Keratinocyte (primary cell): Measurements from ENCODE around the gene MVB12B. TPM values are rescaled to one million over a fixed set of nuclear protein-coding genes. Genes with fewer than 3 reads are reported as not detected.

Experiments used
- DNase-seq: peaks from one replicate; pipeline ENCODE4 v3.0.0-alpha.2; 2011; ENCODE audit warnings: low read depth, missing footprints, low spot score
- FAIRE-seq: peaks from 2 replicates; lab custom pipeline; 2011; peaks lifted over from hg19 to GRCh38; lab: Jason Lieb, UNC
- H2AFZ ChIP-seq: 2 replicates; pipeline ENCODE4 v1.6.0; 2012; ENCODE audit warnings: low read length, control low read depth, inconsistent platforms; ENCODE audit not compliant: control insufficient read depth
- H3K27ac ChIP-seq: 2 replicates; pipeline ENCODE4 v1.5.1; 2011; ENCODE audit warnings: low read length; ENCODE audit not compliant: control insufficient read depth, insufficient read depth
- H3K27me3 ChIP-seq: 3 replicates; pipeline ENCODE4 v1.6.0; 2011; ENCODE audit warnings: low read length; ENCODE audit not compliant: control insufficient read depth, insufficient read depth; ENCODE audit errors: extremely low read depth
- H3K36me3 ChIP-seq, 2 experiments: 2 replicates in 1 of 2; 3 replicates in 1 of 2; pipeline ENCODE4 v1.5.1; 2011; ENCODE audit warnings: low read length in 2 of 2, mild to moderate bottlenecking in 1 of 2; ENCODE audit not compliant: control insufficient read depth in 2 of 2, insufficient read depth in 2 of 2; ENCODE audit errors: extremely low read depth in 1 of 2
- H3K4me1 ChIP-seq: 3 replicates; pipeline ENCODE4 v1.5.1; 2011; ENCODE audit warnings: low read length; ENCODE audit not compliant: control insufficient read depth, insufficient read depth; ENCODE audit errors: extremely low read depth
- H3K4me2 ChIP-seq: 3 replicates; pipeline ENCODE4 v1.6.0; 2011; ENCODE audit warnings: low read depth, low read length; ENCODE audit not compliant: control insufficient read depth, insufficient read depth; ENCODE audit errors: extremely low read depth
- H3K4me3 ChIP-seq, 3 experiments: fragments of 200-600 bp in 1 of 3; sonication (generic) in 1 of 3; 2 replicates in 2 of 3; 3 replicates in 1 of 3; pipeline ENCODE4 v1.5.1; 2011 to 2016; ENCODE audit warnings: low read length in 3 of 3, mild to moderate bottlenecking in 3 of 3, control low read depth in 2 of 3, inconsistent platforms in 1 of 3, low read depth in 1 of 3, mixed read lengths in 1 of 3, mixed run types in 1 of 3, moderate library complexity in 1 of 3; ENCODE audit not compliant: control insufficient read depth in 2 of 3, insufficient read depth in 2 of 3; ENCODE audit errors: extremely low read depth in 1 of 3
- H3K79me2 ChIP-seq: 2 replicates; pipeline ENCODE4 v1.6.0; 2012; ENCODE audit warnings: low read length; ENCODE audit not compliant: control insufficient read depth, insufficient read depth
- H3K9ac ChIP-seq: 3 replicates; pipeline ENCODE4 v1.6.0; 2011; ENCODE audit warnings: low read length; ENCODE audit not compliant: control insufficient read depth, insufficient read depth; ENCODE audit errors: extremely low read depth
- H3K9me1 ChIP-seq: 3 replicates; pipeline ENCODE4 v1.6.0; 2011; ENCODE audit warnings: low read length; ENCODE audit not compliant: control insufficient read depth, insufficient read depth; ENCODE audit errors: extremely low read depth
- H3K9me3 ChIP-seq: 2 replicates; pipeline ENCODE4 v1.5.1; 2012; ENCODE audit warnings: low read depth, low read length; ENCODE audit not compliant: control insufficient read depth
- H4K20me1 ChIP-seq: 3 replicates; pipeline ENCODE4 v1.6.0; 2011; ENCODE audit warnings: low read length; ENCODE audit not compliant: control insufficient read depth, insufficient read depth; ENCODE audit errors: extremely low read depth
- CTCF ChIP-seq, 3 experiments: IDR thresholded peaks in 1 of 3; conservative IDR thresholded peaks in 1 of 3; optimal IDR thresholded peaks in 1 of 3; 2 replicates in 2 of 3; 3 replicates in 1 of 3; pipeline versions ENCODE3 to v1.5.1; 2011; ENCODE audit warnings: low read length in 3 of 3, mild to moderate bottlenecking in 3 of 3, moderate library complexity in 2 of 3, control low read depth in 1 of 3, inconsistent platforms in 1 of 3; ENCODE audit not compliant: insufficient read depth in 2 of 3; ENCODE audit errors: extremely low read depth in 1 of 3
- EZH2 ChIP-seq: IDR thresholded peaks from one replicate; pipeline ENCODE4 v1.6.1; 2012; ENCODE audit warnings: inconsistent platforms, mild to moderate bottlenecking, low read length, moderate library complexity
- dilution Hi-C: fragments of 300-500 bp; cut with MboI; formaldehyde crosslinking; loops from one replicate; pipeline ENCODE4 v1.7.0; 2020; ENCODE audit warnings: low sequenced_read_pairs; ENCODE audit not compliant: extremely low pct_ligation_motif_present
- polyA plus RNA-seq, 5 experiments: library from polyadenylated mRNA; depleted of rRNA in 3 of 5; stranded (reverse) in 3 of 5; stranded (forward) in 1 of 5; unstranded in 1 of 5; fragments of >200 nt; gene quantifications; 1 replicate in 1 of 5; 2 replicates in 3 of 5; 3 replicates in 1 of 5; pipeline versions ENCODE4 v1.2.1 to v1.2.3, GENCODE V29; 2011 to 2012; ENCODE audit warnings: missing spikeins in 2 of 5, low read depth in 1 of 5, low replicate concordance in 1 of 5

Gene MVB12B
- polyA plus RNA-seq, 1 donor (not counting 4 experiments of a cell fraction or from before 2014, with no cell fraction given) = 1.2 TPM

- H3K4me1 ChIP-seq = peaks cover 15% of the 10 kb centered on the region
- H3K27ac ChIP-seq = no peak overlapping the region
- dilution Hi-C loops = no loop called here
- no peaks in the 10 kb centered on the region for H3K27me3 ChIP-seq
- no peak overlapping the region for H3K4me2 ChIP-seq
- H4K20me1 ChIP-seq = no peaks in the 10 kb centered on the region
- H3K36me3 ChIP-seq = no peaks in the 10 kb centered on the region
- no peak overlapping the region for H3K9ac ChIP-seq
- H3K4me3 ChIP-seq = no peak overlapping the region
- no peak for DNase-seq
- no peaks in the 10 kb centered on the region for H3K9me1 ChIP-seq
- no peaks in the 10 kb centered on the region for H3K79me2 ChIP-seq
- no peak overlapping the region for H2AFZ ChIP-seq
- no peak for TF ChIP-seq EZH2
- no peak for TF ChIP-seq CTCF (optimal IDR thresholded peaks at IDR 0.05 in 1 of 3, IDR thresholded peaks at IDR 0.05 in 1 of 3, conservative IDR thresholded peaks at IDR 0.05 in 1 of 3; ENCODE audit: extremely low read depth in 1 of 3, insufficient read depth in 2 of 3, low read length in 3 of 3)
- no peaks in the 10 kb centered on the region for H3K9me3 ChIP-seq
- no peak for FAIRE-seq
These were observed 52.1 kb downstream of the MVB12B start for GRCh38 chr9:126378761-126379160.

GRCh38 chr9:126379661-126380360, 53.2 kb downstream of the MVB12B start:
- H3K4me2 ChIP-seq = peak overlapping the region; percentile 43
- H3K4me3 ChIP-seq = no peak overlapping the region
- H3K4me1 ChIP-seq = peaks cover 15% of the 10 kb centered on the region
- no peak overlapping the region for H3K27ac ChIP-seq
- no peak for DNase-seq
- H3K79me2 ChIP-seq = no peaks in the 10 kb centered on the region
- no peaks in the 10 kb centered on the region for H3K27me3 ChIP-seq
- no peaks in the 10 kb centered on the region for H3K9me3 ChIP-seq
- peak overlapping the region; percentile 45 for H2AFZ ChIP-seq
- H4K20me1 ChIP-seq = no peaks in the 10 kb centered on the region
- no peaks in the 10 kb centered on the region for H3K9me1 ChIP-seq
- dilution Hi-C loops = no loop called here
- FAIRE-seq = peak; percentile 83
- no peaks in the 10 kb centered on the region for H3K36me3 ChIP-seq
- H3K9ac ChIP-seq = no peak overlapping the region
- TF ChIP-seq EZH2 = no peak
- no peak for TF ChIP-seq CTCF (optimal IDR thresholded peaks at IDR 0.05 in 1 of 3, IDR thresholded peaks at IDR 0.05 in 1 of 3, conservative IDR thresholded peaks at IDR 0.05 in 1 of 3; ENCODE audit: extremely low read depth in 1 of 3, insufficient read depth in 2 of 3, low read length in 3 of 3)
